Measurements from ENCODE around the gene ERICH3.

Gene ERICH3

DNA sequence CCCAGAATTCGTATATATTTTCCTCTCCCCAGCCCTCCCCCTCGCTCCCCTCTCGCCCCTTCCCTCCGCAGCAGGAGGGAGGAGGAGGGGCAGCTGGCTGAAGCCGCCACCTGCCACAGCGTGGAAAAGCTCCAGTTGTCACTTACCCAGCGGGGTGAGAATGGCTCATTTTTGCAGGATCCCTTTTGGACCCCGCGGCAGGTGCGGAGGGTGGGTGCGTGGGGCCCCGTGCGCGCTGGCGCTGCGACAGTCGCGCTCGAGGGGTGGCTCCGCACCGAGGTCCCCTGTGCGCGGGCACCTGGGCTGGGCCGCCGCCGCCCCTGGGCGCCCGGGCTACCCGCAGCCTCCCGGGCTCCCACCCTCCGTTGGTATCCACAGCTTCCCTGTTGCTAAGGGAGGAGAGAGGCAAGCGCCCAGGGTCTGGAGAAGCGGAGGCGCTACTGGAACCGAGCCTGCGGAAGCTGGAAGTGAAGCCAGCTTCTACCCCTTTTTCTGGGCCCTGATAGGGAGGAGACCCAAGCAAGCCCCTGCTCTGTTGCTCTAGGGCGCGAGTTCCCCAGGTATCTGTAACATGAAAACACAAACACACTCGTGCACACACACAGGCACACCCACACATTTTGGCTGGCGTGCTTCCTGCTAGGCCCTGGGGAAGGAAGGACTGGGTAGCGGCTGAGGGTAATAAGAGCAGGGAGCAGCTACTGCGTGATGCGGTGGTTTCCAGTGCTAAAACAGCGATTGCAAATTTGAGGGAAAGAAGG, at the start of gene ERICH3:
Gene ERICH3 (minus strand): TSS at position 442 of the 761 bp plus-strand sequence. CDS start 273 bp downstream, at position 169.
- FAIRE-seq (no peak), DNase-seq (ENCODE audit: insufficient read length, low spot score) (no peak)

- FAIRE-seq (no peak), DNase-seq (ENCODE audit: insufficient read length, low spot score) (no peak)
These were observed 44.0 kb upstream of the ERICH3 start for GRCh38 chr1:74717626-74718025.

DNA sequence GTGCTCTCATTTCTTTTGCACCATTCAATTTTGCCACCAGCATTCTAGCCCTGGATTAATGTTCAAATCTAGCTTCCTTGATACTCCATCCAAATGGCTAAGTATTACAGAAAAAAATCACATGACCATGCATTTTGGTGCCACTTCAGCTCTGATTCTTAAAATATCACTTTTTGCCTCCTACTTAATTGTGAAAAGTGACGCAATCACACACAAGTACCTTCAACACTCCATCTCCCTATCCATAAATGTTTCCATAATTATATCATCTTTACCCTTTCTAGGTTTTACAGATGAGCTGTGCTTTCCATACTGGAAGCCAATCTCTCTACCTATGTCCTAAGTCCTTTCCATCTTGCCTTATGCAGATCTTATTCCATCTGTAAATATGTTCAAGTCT, 43.2 kb upstream of the ERICH3 start:
- no peak for FAIRE-seq
- no peak for DNase-seq (ENCODE audit: insufficient read length, low spot score)

GRCh38 chr1:74715806-74716205, 42.2 kb upstream of the ERICH3 start:
- FAIRE-seq, result no peak
- no peak for DNase-seq (ENCODE audit: insufficient read length, low spot score)

DNA sequence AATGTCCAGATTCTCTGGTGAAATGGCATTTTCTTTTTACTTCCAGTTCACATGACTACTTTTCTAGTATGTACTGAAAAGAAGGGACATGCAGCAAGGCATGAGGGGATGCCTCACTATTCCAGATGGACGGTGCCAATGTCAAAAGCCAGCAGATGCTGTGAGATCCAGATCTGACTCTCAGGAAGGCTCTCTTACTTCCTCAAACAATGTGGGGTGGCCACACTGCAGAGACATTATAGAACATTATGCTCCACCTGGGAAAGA, 41.6 kb upstream of the ERICH3 start:
- DNase-seq (ENCODE audit: insufficient read length, low spot score), result no peak
- FAIRE-seq, result no peak

DNA sequence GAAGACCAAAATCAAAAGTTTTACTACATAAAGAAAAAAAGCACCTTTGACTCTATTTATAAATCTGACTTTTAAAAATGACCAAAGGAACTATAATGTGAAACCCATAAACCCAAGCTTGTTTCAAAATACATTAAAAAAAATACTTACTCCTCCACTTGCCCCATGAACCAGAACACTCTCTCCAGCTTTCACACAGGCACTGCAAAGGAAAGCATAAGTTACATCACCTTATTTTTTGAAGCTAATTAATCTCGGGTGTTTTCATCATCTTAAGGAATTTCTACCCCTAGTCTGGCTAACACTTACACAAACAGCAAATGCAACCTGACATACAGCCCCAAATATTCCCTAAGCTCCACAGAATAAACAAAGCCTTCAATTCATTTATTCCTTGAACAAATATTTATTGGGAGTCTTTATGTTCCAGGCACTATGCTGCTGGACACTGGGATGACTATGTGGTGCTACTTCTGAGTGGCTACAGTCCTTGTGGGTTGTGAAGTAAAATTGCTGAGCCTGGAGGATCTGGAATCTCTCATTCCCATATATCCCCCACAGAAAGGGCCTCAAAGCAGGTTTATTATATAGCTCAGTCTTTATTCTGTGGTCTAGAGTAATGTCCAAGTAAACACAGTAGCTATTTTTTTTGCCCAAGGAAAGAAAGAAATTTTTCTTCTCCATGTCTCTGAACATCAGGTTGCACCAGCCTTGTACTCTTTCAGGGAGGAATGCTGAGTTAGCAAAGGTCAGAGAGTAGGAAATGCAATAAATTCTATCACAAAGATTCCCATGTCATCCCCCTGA, 41.0 kb upstream of the ERICH3 start:
- DNase-seq (ENCODE audit: insufficient read length, low spot score), result no peak

GRCh38 chr1:74713849-74714248, 40.3 kb upstream of the ERICH3 start:
- DNase-seq (ENCODE audit: insufficient read length, low spot score), result no peak
- FAIRE-seq, result no peak

More for the DNA sequence above, 41.0 kb upstream of the ERICH3 start:
- FAIRE-seq, result no peak

DNA sequence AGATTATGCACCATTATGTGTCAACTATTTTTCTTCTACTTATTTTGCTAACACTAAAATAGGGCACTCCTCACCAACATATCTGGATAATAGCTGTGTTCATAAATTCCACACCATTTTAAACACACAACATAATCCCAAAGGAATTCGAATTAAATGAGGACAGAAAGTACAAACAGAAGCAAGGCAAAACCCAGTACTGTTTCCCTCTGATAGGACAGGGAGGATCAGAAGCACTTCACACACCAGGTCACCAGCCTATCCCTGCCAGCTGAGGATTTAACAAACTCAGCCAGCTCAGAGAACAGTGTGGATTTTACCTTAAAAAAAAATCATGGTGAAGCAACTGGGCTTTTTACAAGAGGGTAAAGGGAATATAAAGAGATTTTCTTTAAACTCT, 39.3 kb upstream of the ERICH3 start:
- no peak for DNase-seq (ENCODE audit: insufficient read length, low spot score)
- FAIRE-seq, result no peak

DNA sequence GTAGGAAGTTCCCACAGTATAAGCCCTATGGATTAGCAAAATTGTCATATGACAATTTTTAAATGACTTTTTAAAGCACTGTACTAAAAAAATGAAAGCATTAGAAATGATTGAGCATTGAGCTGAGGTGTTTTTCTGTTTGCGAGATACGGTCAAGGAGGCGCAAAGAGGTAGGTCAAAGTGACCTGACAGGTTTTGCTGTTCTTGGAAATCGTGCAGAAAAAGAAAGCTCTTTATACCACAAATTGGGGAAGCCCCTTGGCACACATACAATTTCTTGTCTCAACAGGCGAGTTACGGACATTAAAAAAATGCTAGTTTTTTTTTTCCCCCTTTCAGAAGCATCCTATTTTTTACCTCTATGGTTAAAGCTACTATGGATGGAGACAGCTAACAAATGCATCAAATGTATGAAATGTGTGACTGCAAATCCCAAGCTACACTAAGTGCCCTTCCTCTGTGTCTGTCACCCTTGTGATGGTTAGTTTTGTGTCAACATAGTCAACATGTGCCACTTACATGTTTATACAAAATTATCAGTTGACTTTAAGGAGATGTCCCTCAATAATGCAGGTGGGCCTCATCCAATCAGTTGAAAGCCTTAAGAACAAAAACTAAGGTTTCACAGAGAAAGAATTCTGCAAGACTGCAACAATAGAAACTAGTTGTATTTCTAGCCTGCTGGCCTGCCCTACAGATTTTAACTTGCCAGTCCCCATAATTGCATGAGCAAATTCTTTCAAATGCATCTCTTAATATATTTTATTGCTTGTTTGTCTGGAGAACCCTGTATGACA, 30.0 kb upstream of the ERICH3 start:
- no peak for FAIRE-seq
- no peak for DNase-seq (ENCODE audit: insufficient read length, low spot score)

GRCh38 chr1:74699331-74699730, 25.7 kb upstream of the ERICH3 start:
- no peak for DNase-seq (ENCODE audit: insufficient read length, low spot score)
- no peak for FAIRE-seq

DNA sequence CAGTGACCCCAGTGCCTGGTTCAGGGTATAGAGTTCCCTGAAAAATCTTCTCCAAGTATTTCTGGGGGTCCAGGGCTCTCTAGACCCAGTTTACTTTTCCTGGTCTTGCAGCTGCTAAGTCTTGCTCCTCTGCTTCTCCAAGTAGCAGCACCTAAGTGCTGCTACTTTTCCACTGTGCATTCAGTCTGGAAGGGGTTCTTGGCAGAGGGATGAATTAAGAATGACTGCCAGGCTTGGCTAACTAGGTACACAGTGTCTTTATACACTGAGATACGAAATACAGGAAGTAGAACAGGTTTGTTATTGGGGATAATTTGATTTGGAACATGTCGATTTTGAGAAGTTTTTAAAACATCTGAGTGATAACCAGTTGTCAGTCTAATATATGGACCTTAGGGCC, 24.2 kb upstream of the ERICH3 start:
- no peak for DNase-seq (ENCODE audit: insufficient read length, low spot score)
- no peak for FAIRE-seq

- FAIRE-seq, result no peak
- DNase-seq (ENCODE audit: insufficient read length, low spot score), result no peak
These were observed 19.9 kb upstream of the ERICH3 start for GRCh38 chr1:74693473-74693872.

- FAIRE-seq (no peak), DNase-seq (ENCODE audit: insufficient read length, low spot score) (no peak)
These were observed 17.3 kb upstream of the ERICH3 start for GRCh38 chr1:74690909-74691308.

DNA sequence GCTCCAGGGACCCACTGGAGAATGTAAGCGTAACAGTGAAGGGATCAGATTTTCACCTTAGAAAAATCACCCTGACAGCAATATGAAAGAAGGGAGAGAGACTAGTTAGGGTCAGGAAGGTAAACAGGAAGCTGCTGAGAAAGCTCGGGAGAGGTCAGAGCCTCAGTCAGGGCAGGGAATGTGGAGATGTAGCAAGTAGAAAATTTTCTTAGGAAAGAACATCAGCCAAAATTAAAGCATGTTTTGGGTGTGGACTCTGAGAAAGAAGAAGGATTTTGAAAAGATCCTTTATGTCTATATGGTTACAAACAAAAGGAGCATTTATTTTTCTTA, 16.7 kb upstream of the ERICH3 start:
- FAIRE-seq, result no peak
- no peak for DNase-seq (ENCODE audit: insufficient read length, low spot score)

DNA sequence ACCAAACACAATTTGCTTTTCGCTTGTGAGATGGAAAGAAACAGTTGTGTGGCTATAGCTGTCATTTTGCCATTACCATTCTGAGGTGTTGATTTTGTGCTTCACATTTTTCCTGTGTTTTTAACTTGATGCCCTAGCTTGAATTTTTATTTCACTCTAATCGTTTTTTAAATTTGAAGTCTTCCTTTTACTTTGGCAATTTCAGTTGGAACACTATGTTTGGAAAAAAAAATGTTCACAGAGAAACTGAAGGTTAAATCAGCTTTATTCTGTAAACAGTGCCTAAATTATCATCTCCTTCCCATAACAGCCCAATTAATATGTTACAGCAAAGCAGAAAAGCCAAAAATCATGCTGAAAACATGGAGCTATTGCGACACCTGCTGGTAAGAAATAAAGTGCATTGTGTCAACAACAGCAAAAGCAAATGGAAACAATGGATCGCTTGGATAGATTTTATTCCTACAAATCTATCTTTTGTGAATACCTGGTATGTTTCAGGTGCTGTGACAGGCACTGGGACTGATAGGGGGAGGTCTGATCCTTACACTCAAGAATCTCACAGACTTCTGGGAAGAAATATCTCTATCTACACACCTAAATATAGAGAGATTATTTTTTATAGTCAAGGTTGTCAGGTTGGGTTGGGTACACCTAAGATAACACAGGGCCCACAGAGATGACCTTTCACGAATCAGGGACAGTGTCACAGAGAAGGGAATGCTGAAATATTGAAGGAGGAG, 16.2 kb upstream of the ERICH3 start:
- no peak for FAIRE-seq
- peak; percentile 17 for DNase-seq (ENCODE audit: insufficient read length, low spot score)

DNA sequence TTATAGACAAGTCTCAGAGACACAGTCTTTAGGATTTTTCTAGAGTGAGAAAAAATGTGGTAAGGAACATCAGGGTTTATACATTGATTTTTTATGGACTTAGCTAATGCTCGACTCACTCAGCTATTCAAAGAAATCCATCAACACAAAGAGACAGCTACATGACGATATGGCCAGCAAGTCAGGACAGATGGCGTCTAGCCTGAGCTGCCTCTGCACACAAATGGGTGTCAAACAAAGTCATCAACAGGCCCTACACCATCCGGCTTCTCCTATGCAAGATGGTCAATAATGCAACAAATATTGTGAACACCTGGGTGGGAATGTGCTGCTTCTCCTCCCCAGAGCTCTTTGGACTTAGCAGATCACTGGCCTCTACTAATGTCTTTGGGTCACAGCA, 13.3 kb upstream of the ERICH3 start:
- FAIRE-seq, result no peak
- DNase-seq (ENCODE audit: insufficient read length, low spot score), result no peak

GRCh38 chr1:74684301-74684700, 10.7 kb upstream of the ERICH3 start:
- no peak for FAIRE-seq
- DNase-seq (ENCODE audit: insufficient read length, low spot score), result no peak

GRCh38 chr1:74683656-74684055, 10.1 kb upstream of the ERICH3 start:
- no peak for FAIRE-seq
- no peak for DNase-seq (ENCODE audit: insufficient read length, low spot score)

- FAIRE-seq (no peak), DNase-seq (ENCODE audit: insufficient read length, low spot score) (no peak)
These were observed 8.3 kb upstream of the ERICH3 start for GRCh38 chr1:74681851-74682250.

DNA sequence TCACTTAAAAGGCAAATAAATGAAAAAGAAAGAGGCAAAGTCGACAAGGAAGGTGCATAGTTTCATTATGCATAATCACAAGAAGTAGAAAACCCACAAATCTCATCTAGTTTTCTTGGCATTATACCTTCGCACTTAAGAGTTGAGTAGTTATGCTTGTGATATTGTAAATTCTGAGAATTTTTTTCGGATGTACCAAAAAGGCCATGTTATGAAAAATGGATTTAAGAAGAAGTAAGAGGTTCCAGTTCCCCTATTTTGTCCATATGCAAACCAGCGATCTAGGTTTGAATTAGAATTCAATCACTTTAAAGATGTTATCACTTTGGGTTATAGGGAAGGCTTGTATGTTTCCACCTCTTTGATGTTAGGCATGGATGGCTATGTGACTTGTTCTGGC, 7.9 kb upstream of the ERICH3 start:
- FAIRE-seq (no peak), DNase-seq (ENCODE audit: insufficient read length, low spot score) (no peak)

GRCh38 chr1:74681001-74681400, 7.4 kb upstream of the ERICH3 start:
- FAIRE-seq (no peak), DNase-seq (ENCODE audit: insufficient read length, low spot score) (no peak)
